DMS114 treated with DMSO at 0.1 percent for 48 hours (cell line): ENCODE results near the gene FAM228A.

Experiments
- DNase-seq: peaks from one replicate; lab custom pipeline; 2025; ENCODE audit not compliant: unreplicated experiment; lab: John Stamatoyannopoulos, UW

Gene FAM228A

DNA sequence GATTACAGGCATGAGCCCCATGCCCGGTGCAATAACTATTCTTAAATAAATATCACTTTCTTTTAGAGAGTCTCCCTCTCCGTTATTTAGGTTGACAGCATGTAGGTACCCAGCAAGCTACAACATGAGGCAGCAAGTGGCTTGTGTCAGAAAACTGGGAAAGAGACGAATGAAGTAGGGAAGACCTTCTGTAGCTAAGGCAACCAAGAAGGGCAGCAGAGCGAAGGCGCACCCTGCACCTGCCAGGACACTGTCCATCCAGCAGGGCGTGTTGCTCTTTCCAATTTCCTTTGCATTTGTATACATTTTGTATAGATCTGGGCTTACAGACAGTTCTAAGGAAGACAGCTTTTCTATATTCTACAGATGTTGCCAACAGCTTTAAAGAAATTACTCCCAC lies 48.1 kb downstream of the FAM228A start:
- no peak for DNase-seq

DNA sequence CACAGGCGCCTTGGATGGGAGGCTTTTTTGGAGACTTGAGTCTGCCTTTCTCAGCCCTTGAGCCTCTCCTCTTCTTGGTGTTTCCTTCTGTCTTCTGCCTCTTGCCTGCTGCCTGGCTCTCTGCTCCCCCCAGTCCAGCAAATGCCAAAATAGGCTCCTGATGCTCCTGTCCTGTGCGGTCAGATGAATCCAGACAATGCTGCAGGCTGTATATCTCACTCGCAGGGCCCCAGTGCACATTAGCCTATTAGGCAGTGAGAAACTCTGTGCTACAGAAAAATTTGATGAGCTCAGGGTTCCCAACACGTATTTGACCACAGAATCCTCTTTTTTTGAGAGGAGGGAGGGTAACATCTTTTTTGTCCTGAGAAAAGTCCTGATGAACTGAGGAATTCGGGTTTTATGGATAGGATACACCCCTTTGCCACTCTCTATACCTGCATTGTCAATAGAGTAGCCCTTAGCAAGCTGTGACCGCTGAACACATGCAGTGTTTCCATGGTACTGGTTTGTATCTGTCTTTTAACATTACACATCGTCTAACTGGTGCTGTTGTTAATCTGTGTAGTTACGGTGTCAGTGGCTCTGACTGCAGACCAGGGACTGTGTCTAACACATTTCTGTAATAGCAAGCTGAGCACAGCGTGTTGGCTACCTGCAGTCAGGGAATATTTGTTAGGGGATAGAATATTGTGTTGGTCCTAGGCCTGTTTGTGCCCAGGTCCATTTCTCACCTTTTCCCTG lies 50.8 kb downstream of the FAM228A start:
- DNase-seq, result no peak

GRCh38 chr2:24228470-24228869 lies 53.6 kb downstream of the FAM228A start:
- DNase-seq, result peak; percentile 6

GRCh38 chr2:24231461-24231881 lies 56.6 kb downstream of the FAM228A start:
- no peak for DNase-seq

GRCh38 chr2:24233321-24233720 lies 58.5 kb downstream of the FAM228A start:
- no peak for DNase-seq

DNA sequence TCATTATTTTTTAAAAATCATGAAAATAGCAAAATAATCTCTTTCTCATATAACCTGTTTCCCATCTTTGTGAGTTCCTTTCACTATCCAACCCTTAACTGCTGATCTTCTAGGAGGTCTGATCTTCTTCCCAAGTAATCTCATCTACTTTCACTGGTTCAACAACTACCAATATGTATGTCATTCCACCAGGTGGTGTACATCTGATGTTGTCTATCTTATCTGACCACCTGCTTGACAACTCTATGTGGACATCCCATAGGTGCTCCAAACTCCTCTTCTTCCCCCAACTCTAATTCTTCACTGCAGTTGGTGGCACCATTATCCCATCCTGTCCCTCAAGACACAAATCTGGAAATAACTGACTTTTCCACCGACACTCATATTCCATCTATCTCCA lies 62.5 kb downstream of the FAM228A start:
- DNase-seq, result no peak

DNA sequence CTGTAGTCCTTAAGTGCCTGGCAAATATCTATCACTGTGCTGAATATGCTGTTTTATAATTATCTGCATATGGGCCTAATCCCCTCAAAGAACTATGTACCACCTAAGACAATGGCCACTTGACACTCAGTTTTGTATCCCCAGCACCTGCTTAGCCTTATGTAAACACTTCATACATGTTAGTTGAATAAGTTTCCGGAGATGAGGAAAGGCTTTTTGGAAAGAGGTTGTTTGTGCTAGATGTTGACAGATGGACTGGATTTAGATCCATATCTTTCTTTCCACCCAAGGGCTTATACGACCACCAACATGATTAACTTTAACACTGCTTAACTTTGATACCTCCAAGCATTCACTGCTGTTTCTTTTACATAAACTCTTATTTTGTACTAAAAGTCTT lies 63.3 kb downstream of the FAM228A start:
- no peak for DNase-seq

DNA sequence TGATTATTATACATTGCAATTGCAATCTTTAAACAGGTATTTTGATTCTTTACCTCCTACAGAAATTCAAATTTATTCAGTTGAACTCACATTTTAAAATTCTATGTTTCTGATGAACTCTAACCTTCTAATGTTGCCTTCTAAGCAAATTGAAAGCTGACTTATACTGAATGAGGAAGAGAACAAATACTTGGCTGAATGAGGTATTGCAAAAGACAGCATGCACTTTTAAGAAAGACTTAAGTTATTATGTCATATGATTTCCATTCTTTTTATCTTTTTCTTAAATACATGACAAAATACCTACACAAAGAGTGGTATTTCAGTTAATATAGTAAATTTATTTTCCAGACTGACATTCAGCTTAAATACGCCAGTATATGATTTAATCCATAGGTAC lies 64.7 kb downstream of the FAM228A start:
- DNase-seq, result no peak
